GM19351 (cell line): ENCODE results near the gene LGALS3BP.
"Not testable (repeated sequence)": the region's sequence is repeated elsewhere in the genome, so short reads cannot be mapped to it uniquely, and the experiment has no call there.

Experiments
- ATAC-seq: cut with Tn5 transposase; IDR thresholded peaks from one replicate; pipeline ENCODE4 v1.9.1; 2021; ENCODE audit warnings: mild to moderate bottlenecking, moderate library complexity; ENCODE audit not compliant: unreplicated experiment

Gene LGALS3BP

GRCh38 chr17:78945455-78945854 is 34.3 kb downstream of the LGALS3BP start:
- ATAC-seq = not testable (repeated sequence)

GRCh38 chr17:78944956-78945355 is 34.8 kb downstream of the LGALS3BP start:
- ATAC-seq = no peak

GRCh38 chr17:78944026-78944425 is 35.7 kb downstream of the LGALS3BP start:
- no peak for ATAC-seq

GRCh38 chr17:78940708-78941107 is 39.0 kb downstream of the LGALS3BP start:
- no peak for ATAC-seq

GRCh38 chr17:78940258-78940657 is 39.5 kb downstream of the LGALS3BP start:
- ATAC-seq = no peak

GRCh38 chr17:78939615-78940014 is 40.1 kb downstream of the LGALS3BP start:
- no peak for ATAC-seq

- ATAC-seq = no peak
Measured at GRCh38 chr17:78937561-78937960, 42.2 kb downstream of the LGALS3BP start.

GRCh38 chr17:78935419-78936323 is 44.1 kb downstream of the LGALS3BP start:
- ATAC-seq = no peak

GRCh38 chr17:78934681-78935418 is 44.9 kb downstream of the LGALS3BP start:
- no peak for ATAC-seq

GRCh38 chr17:78933959-78934568 is 45.7 kb downstream of the LGALS3BP start:
- ATAC-seq = no peak

GRCh38 chr17:78933025-78933958 is 46.4 kb downstream of the LGALS3BP start:
- peak; percentile 51 for ATAC-seq

GRCh38 chr17:78929908-78930775 is 49.6 kb downstream of the LGALS3BP start:
- no peak for ATAC-seq

- no peak for ATAC-seq
Measured at GRCh38 chr17:78925662-78926555, 53.8 kb downstream of the LGALS3BP start.

- ATAC-seq = no peak
Measured at GRCh38 chr17:78925234-78925633, 54.5 kb downstream of the LGALS3BP start, which contains the start of gene TIMP2. Gene TIMP2 (minus strand): TSS chr17:78925387. CDS start chr17:78925088, 299 bp downstream.

GRCh38 chr17:78924481-78925151 is 55.1 kb downstream of the LGALS3BP start:
- ATAC-seq = no peak

GRCh38 chr17:78923660-78924453 is 55.9 kb downstream of the LGALS3BP start:
- no peak for ATAC-seq
